ENCODE data around the gene YTHDF2.

GRCh38 chr1:28758420-28758819, 21.7 kb downstream of the YTHDF2 start:
- TF ChIP-seq CTCF (IDR thresholded peaks at IDR 0.05) = no peak
- no peak for TF ChIP-seq EZH2 (IDR thresholded peaks at IDR 0.05; ENCODE audit: borderline replicate concordance, insufficient read depth, low read depth, low read length, poor library complexity, severe bottlenecking)

All from B cell (primary cell).